22Rv1 (cell line): ENCODE measurements around the gene COL9A3.

Experiments
- H3K27ac ChIP-seq: fragments of 450-650 bp; 2 replicates; pipeline ENCODE4 v1.5.1; 2017
- ZFX ChIP-seq: fragments of 450-650 bp; IDR thresholded peaks from 2 replicates; pipeline ENCODE4 v1.6.1; 2017; ENCODE audit warnings: antibody characterized with exemption, borderline replicate concordance
- TF ChIP-seq, protein P1 (sequence below): fragments of 450-650 bp; IDR thresholded peaks from 2 replicates; pipeline ENCODE4 v1.5.1; 2017; ENCODE audit warnings: mild to moderate bottlenecking

Gene COL9A3

DNA sequence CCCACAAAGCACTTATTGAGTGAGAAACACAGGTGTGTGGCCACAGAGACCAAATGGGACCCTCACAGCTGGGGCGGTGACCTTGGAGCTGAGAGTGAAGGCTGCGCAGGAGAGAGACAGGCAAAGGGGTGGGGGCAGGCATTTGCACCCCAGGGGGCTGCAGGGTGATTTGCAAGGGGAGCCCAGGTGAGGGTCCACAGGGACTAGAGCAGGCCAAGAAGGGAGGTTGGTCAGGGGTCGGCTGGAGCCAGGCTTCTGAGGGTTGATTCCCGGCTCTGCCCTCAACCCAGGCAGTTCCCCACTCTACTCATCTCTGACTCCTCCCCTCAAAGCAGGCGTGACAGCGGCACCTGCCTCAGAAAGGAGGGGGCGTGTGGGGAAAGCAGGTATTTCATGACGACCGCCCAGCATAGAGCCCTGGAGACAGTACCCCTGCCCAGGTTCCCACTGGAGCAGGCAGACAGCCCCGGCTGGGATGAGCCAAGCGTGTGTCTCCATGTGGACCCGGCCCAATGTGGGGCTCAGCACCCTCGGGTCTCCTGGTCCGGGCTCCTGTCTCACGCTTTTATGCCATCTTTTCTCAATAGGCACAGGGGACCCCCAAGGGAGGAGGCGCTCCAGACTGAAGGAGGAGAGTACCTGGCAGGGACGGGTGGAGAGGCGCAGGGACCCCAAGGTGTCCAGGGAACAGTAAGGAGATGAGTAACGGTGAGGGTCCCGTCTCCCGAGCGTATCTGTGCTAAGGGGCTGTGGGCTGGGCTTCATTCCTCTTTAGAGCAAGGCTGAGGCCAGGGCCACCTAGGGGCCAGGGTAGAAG is 23.7 kb upstream of the COL9A3 start:
- TF ChIP-seq, protein P1, sequence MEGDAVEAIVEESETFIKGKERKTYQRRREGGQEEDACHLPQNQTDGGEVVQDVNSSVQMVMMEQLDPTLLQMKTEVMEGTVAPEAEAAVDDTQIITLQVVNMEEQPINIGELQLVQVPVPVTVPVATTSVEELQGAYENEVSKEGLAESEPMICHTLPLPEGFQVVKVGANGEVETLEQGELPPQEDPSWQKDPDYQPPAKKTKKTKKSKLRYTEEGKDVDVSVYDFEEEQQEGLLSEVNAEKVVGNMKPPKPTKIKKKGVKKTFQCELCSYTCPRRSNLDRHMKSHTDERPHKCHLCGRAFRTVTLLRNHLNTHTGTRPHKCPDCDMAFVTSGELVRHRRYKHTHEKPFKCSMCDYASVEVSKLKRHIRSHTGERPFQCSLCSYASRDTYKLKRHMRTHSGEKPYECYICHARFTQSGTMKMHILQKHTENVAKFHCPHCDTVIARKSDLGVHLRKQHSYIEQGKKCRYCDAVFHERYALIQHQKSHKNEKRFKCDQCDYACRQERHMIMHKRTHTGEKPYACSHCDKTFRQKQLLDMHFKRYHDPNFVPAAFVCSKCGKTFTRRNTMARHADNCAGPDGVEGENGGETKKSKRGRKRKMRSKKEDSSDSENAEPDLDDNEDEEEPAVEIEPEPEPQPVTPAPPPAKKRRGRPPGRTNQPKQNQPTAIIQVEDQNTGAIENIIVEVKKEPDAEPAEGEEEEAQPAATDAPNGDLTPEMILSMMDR: no peak
- no peak for TF ChIP-seq ZFX
- peak overlapping the region; percentile 98 for H3K27ac ChIP-seq

DNA sequence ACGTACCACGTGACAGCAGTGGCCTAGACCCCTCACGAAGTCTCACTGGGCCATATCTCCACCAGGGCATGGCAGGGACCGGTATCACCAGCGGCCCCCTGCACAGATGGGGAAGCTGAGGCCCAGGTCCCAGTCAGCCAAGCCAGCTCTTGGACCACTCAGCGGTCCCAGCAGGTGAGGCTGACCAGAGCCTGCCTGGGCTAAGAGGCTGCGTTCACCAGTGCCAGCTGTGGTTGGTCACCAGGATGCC is 23.2 kb upstream of the COL9A3 start:
- H3K27ac ChIP-seq: peak overlapping the region; percentile 98

DNA sequence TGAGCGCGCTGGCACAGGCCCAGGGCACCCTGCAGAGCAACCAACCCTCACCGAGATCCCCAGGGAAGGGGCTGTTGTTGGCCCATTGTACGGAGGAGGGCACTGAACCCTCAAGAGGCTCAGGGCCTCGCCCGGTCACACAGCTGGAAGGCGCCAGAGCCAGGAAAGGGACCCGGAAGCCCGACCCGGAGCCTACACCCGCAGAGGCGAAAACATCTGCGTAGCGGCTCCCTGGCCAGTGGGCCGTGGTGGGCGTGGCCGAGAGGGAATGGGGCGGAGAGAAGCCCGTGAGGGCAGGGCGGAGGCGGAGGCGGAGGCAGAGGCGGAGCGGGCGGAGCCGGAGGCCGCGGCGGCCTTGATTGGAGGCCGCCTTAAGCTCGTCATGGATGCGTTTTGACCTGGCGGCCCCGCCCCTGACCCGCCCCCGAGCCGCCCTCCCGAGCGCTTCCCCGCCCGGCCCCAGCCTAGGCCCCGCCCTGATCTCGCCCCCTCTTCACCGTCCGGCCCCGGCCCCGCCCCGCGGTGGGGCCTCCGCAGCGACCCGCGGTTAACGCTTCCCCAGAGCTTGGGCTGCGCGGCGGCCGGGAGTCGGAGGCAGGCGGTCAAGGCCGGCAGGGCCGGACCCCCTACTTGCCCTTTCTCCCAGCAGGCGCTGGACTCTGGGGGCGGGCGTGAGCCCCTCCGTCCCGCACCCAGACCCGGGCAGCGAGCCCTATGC is 22.7 kb upstream of the COL9A3 start:
- no peak for TF ChIP-seq ZFX
- TF ChIP-seq, protein P1: no peak
- H3K27ac ChIP-seq: peak overlapping the region; percentile 98

More for the DNA sequence above, 23.2 kb upstream of the COL9A3 start:
- TF ChIP-seq ZFX: no peak
- TF ChIP-seq, protein P1: no peak

DNA sequence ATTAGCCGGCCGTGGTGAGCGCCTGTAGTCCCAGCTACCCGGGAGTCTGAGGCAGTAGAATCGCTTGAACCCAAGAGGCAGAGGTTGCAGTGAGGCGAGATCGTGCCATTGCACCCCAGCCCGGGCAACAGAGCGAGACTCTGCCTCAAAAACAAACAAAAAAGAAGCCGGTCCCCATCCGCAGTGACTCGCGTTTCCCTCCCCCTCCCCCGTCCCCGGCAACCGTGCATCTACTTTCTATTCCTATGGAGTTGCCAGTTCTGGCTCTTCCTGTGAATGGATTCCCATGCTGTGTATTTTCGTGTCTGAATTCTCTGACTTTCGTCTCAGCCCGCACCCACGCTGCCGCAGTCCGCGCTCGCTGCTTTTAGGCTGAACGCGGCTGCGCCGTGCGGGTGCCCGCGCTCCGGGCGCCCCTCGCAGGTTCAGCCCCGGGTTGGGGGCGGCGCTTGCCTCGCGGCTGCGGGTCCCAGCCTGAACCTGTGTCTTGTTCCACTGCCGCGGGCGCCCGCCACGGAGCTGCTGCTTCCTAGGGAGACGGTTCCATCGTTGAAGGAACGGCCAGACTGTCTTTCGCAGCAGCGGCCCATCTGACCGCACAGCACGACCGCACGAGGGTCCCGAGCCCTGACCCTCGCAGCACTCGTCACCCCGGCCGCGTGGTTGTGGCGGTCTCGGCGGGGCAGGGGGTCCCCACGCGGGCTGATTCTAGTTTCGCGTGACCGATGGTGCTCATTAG is 21.7 kb upstream of the COL9A3 start:
- TF ChIP-seq, protein P1: no peak
- TF ChIP-seq ZFX: no peak
- H3K27ac ChIP-seq: peak overlapping the region; percentile 98

GRCh38 chr20:62796699-62797491 is 20.0 kb upstream of the COL9A3 start:
- TF ChIP-seq ZFX: no peak
- TF ChIP-seq, protein P1: no peak
- peak overlapping the region; percentile 98 for H3K27ac ChIP-seq

GRCh38 chr20:62797671-62798532 is 18.9 kb upstream of the COL9A3 start:
- TF ChIP-seq, protein P1: no peak
- H3K27ac ChIP-seq: peak overlapping the region; percentile 98
